Cardiac fibroblast (primary cell): ENCODE results near the gene UNK.
"Not testable (repeated sequence)": the region's sequence is repeated elsewhere in the genome, so short reads cannot be mapped to it uniquely, and the experiment has no call there.

Experiments used
- DNase-seq, 2 donors: peaks; one replicate each; pipeline versions ENCODE4 v3.0.0 to v3.0.0-alpha.2; 2010; ENCODE audit warnings: low read depth in 2 of 2
- H3K4me3 ChIP-seq, 2 donors: replicated peaks in 1 of 2; 1 replicate in 1 of 2; 2 replicates in 1 of 2; pipeline ENCODE4 v1.5.1; 2011; ENCODE audit warnings: low read depth in 2 of 2, low read length in 2 of 2, mild to moderate bottlenecking in 2 of 2, moderate library complexity in 1 of 2
- TF ChIP-seq, protein P1 (sequence below): IDR thresholded peaks from one replicate; pipeline ENCODE4 v1.5.1; 2011; ENCODE audit warnings: low read depth, mild to moderate bottlenecking, low read length, inconsistent platforms

The UNK gene

DNA sequence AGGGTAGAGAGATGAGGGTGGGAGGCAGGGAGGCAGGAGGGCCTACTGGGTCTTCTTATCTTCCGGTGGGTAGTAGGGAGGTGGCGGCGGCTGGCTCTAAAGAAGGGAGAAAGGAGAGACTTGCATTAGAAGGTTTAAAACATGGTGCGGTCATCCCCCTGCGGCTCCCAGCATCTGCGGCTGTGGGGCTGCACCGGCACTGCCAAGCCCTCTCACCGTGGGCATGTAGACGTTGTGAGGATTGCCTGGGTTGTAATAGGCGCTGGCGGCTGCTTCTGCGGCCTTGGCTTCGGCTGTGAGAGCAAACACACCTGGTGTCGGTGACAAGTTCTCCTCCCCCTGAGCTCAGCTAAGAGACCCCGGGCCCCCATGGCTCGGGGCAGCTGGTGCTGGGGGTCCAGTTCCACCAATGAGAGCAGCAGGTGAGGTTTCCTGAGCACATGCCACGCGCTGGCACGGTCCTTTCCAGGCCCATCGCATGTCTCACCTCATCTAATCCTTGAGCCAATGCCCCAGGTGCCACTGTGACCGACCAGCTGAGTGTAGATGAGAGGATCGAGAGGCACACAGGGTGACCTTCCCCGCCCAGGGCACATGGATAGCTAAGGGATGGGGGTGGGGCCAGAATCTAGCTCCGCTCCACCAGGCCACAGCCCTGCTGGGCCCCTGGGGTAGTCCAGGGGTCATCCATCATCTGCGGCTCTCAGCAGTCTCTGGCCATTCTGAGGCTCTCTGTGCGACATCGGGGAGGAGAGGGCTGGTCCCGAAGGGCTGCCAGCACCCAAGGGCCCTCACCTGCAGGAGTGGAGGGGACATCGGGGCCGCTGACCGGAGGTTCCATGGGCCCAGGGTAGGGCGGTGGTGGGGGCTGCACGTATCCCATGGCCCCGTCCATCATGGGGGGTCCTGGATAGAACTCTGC is 62.3 kb downstream of the UNK start:
- H3K4me3 ChIP-seq: no peak overlapping the region
- TF ChIP-seq, protein P1, sequence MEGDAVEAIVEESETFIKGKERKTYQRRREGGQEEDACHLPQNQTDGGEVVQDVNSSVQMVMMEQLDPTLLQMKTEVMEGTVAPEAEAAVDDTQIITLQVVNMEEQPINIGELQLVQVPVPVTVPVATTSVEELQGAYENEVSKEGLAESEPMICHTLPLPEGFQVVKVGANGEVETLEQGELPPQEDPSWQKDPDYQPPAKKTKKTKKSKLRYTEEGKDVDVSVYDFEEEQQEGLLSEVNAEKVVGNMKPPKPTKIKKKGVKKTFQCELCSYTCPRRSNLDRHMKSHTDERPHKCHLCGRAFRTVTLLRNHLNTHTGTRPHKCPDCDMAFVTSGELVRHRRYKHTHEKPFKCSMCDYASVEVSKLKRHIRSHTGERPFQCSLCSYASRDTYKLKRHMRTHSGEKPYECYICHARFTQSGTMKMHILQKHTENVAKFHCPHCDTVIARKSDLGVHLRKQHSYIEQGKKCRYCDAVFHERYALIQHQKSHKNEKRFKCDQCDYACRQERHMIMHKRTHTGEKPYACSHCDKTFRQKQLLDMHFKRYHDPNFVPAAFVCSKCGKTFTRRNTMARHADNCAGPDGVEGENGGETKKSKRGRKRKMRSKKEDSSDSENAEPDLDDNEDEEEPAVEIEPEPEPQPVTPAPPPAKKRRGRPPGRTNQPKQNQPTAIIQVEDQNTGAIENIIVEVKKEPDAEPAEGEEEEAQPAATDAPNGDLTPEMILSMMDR: no peak
- no peak for DNase-seq

DNA sequence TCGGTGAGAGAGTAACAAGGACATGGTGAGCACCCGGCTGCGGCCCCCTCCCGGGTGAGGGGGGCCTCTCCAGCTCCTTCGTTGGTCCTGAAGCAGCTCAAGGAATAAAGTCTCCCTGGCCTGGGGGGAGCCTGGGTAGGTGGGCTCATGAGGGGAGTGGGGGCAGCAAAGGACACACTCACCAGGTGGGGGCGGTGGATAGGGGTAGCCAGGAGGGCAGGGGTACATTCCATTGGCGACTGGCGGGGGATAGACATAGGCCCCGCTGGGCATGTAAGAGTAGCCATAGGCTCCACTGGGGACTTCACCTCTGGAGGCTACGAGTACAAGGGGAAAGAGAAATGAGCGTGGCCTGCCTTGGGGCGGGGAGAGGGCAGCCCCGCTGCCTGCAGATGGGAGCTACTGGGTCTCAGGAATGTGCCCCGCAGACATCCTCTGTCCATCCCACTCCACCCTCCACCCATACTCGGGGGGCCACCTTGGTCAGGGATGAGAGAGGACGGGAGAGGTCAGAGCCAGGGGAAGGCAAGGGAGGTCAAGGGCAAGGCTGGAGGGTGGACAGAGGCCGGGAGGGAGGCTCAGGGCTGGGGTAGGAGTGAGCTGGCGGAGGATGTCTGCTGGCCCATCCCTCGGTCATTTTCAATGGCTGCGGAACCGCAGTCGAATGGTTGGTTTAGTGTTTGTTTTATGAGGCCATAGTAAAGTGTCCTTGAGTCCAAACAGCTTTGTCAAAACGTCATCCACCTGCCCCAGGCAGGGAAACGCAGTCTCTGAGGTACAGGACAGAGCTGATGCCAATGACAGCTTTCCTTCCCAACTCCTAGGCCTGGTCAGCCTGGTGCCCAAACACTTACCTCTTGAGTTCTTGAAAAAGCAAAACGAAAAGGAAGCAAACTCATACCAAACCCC is 63.3 kb downstream of the UNK start:
- TF ChIP-seq, protein P1: no peak
- DNase-seq: no peak
- H3K4me3 ChIP-seq: no peak overlapping the region

DNA sequence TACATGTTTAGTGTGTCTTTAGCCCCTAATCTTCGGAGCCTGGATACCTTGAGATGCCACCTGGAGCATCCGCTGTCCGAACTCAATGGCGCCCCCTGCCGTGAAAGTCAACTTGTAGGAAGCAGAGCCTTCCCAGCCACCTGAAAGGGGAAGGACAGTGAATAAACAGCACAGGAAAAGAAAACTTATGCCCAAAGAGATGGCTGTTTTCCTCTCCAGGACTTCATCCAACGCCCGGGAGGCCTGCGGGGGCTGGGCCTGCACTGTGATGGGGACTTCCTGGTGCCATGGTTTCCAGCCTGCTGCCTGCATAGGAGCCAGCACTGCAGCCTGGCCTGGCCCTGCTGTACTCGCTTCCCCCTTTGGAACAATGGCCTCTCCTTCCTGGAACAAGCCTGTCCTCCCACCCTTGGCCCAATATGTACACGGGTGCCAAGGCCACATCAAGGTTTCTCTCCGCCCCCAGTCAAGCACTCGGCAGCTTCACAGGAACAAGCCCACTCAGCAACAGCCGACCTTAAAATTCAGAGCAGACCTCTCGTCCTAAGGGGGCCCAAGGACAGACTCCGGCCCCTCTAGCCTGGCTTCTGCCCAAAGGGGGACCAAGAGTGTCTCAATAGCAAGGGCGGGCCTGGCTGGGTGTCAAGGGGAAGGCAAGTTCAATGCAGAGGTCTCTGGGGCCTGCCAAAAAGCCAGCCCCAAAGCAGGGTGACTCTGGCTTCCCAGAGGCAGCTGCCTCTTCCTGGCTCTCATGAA is 64.1 kb downstream of the UNK start:
- H3K4me3 ChIP-seq: no peak overlapping the region
- TF ChIP-seq, protein P1: peak; percentile 71
- peak; percentile 65 to 85 for DNase-seq

DNA sequence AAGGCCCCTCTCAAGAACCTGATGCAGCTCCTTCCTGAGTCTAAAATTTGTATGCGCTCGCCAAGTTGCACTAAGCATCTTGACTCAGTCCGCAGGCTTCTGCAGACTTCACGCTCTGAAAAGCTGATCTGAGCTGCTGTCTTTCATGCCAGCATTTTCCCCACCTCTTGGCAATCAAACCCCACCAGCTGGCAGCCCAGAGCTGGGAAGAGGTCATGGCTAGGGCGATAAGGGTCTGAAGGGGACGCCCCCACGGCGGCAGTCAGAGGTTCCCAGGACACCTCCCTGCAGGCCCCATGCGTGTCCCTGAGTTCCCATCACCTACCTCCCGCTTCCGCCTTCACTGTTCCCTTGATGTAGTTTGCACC is 64.7 kb downstream of the UNK start:
- TF ChIP-seq, protein P1: no peak
- H3K4me3 ChIP-seq: no peak overlapping the region
- DNase-seq: no peak

DNA sequence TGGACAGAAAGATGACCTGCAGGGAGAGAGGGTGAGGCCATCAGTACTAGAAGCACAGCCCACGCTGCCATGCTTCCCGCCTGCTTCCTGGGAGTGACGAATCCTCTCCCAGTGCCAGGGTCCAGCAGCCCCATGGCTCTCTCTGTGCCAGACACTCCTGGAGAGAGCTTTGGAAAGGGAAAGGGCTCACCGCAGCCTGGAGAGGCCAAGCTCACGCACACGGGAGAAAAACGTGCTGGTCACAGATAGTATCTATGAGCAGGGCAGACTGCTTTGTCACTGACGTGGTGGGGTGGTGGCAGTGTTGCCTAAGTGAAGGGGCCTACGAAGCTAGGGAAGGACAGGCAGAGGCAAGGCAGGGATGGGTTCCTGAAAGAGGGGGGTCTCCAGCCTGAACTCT is 65.1 kb downstream of the UNK start:
- no peak for DNase-seq
- TF ChIP-seq, protein P1: no peak
- no peak overlapping the region for H3K4me3 ChIP-seq

DNA sequence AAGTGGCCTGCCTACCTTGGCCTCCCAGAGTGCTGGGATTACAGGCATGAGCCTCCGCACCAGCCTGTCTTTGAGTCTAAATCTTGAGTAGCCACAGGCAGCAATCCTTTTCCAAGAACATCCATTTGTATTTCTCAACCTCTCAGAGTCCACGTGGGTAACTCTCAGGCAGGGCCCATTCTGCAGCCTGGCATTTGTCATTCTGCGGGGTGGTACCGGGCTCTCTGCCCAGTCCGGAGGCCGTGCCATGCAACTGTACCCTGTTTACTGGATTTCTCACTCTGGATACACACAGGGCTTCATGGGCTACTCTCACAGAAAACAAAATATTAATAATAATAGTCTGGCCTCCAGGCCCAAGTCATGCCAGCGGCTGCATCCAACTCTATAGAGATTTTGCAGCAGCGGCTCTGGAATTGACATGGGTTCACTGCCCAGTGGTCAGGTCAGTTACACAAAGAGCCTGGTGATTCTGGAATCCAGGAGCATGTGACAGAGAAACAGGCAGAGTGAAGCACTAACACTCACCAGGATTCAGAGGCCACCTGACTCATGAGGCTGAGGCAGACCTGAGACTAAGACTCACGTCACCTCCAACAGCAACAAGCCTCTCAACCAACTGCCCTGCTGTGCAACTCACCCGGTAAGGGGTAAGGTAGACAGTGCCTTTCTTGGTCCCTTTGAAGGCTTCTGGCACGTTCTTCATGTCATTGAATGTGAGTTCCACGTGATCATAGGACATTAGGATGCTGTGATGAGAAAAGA is 66.5 kb downstream of the UNK start:
- DNase-seq: no peak
- TF ChIP-seq, protein P1: no peak
- no peak overlapping the region for H3K4me3 ChIP-seq

DNA sequence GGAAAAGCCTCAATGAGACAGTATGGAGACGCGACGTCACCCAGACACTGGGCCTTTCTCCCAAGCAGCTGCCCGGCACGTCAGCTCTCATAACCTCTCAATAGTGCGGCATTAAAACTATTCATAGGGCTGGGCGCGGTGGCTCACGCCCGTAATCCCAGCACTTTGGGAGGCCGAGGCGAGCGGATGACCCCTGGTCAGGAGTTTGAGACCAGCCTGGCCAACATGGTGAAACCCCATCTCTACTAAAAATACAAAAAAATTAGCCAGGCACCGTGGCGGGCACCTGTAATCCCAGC is 67.0 kb downstream of the UNK start:
- not testable (repeated sequence) for DNase-seq

More for the DNA sequence above, 67.0 kb downstream of the UNK start:
- not testable (repeated sequence) for H3K4me3 ChIP-seq
